Measurements from ENCODE around the gene PDPN.

The PDPN gene

GRCh38 chr1:13643017-13643416 is 59.4 kb downstream of the PDPN start:
- Histone ChIP-seq H3K27me3 (ENCODE audit: control insufficient read depth, insufficient read depth, low read length) (no peaks in the 10 kb centered on the region), H3K27ac (ENCODE audit: low read depth, low read length) (no peak overlapping the region), H3K36me3 (ENCODE audit: control insufficient read depth, insufficient read depth, low read length) (no peaks in the 10 kb centered on the region), H3K4me1 (ENCODE audit: control insufficient read depth, insufficient read depth, low read length) (no peaks in the 10 kb centered on the region), H3K4me3 (ENCODE audit: low read depth, low read length) (no peak overlapping the region), H3K9ac (ENCODE audit: low read depth, low read length) (no peak overlapping the region), H3K9me3 (ENCODE audit: control insufficient read depth, insufficient read depth, low read length) (no peaks in the 10 kb centered on the region)

- Histone ChIP-seq H3K9ac (ENCODE audit: low read depth, low read length) (no peak overlapping the region), H3K9me3 (ENCODE audit: control insufficient read depth, insufficient read depth, low read length) (peaks cover 3% of the 10 kb centered on the region), H3K4me3 (ENCODE audit: low read depth, low read length) (no peak overlapping the region), H3K36me3 (ENCODE audit: control insufficient read depth, insufficient read depth, low read length) (no peaks in the 10 kb centered on the region), H3K27ac (ENCODE audit: low read depth, low read length) (no peak overlapping the region), H3K4me1 (ENCODE audit: control insufficient read depth, insufficient read depth, low read length) (no peaks in the 10 kb centered on the region), H3K27me3 (ENCODE audit: control insufficient read depth, insufficient read depth, low read length) (no peaks in the 10 kb centered on the region)
Measured at GRCh38 chr1:13646521-13646920, 62.9 kb downstream of the PDPN start.

GRCh38 chr1:13651279-13651678 is 67.6 kb downstream of the PDPN start:
- no peak overlapping the region for H3K27ac ChIP-seq (ENCODE audit: low read depth, low read length)
- H3K36me3 ChIP-seq (ENCODE audit: control insufficient read depth, insufficient read depth, low read length): no peaks in the 10 kb centered on the region
- no peaks in the 10 kb centered on the region for H3K27me3 ChIP-seq (ENCODE audit: control insufficient read depth, insufficient read depth, low read length)

DNA sequence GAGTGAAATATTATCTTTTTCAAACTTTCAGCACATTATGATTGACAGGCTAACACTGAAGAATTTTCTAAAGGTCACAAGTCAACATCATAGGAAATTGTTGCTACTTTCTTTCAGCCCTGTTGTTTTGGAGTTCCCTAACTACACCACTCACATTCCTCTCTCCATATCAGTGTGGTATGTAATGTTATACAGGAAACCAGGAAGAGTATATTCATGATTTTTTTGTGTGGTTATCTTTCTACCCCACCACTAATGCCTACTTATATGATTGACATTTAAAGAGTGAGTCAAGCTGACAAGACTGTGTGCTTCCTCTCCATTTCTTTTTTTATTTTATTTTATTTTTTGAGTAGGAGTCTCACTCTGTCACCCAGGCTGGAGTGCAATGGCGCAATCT is 68.6 kb downstream of the PDPN start:
- H3K4me3 ChIP-seq (ENCODE audit: low read depth, low read length): no peak overlapping the region
- peaks cover 13% of the 10 kb centered on the region for H3K9me3 ChIP-seq (ENCODE audit: control insufficient read depth, insufficient read depth, low read length)
- H3K27me3 ChIP-seq (ENCODE audit: control insufficient read depth, insufficient read depth, low read length): no peaks in the 10 kb centered on the region
- no peak overlapping the region for H3K9ac ChIP-seq (ENCODE audit: low read depth, low read length)
- no peaks in the 10 kb centered on the region for H3K4me1 ChIP-seq (ENCODE audit: control insufficient read depth, insufficient read depth, low read length)
- H3K27ac ChIP-seq (ENCODE audit: low read depth, low read length): no peak overlapping the region
- H3K36me3 ChIP-seq (ENCODE audit: control insufficient read depth, insufficient read depth, low read length): no peaks in the 10 kb centered on the region

More at GRCh38 chr1:13651279-13651678, 67.6 kb downstream of the PDPN start:
- Histone ChIP-seq H3K9ac (ENCODE audit: low read depth, low read length) (no peak overlapping the region), H3K9me3 (ENCODE audit: control insufficient read depth, insufficient read depth, low read length) (peaks cover 4% of the 10 kb centered on the region), H3K4me3 (ENCODE audit: low read depth, low read length) (no peak overlapping the region), H3K4me1 (ENCODE audit: control insufficient read depth, insufficient read depth, low read length) (no peaks in the 10 kb centered on the region)

DNA sequence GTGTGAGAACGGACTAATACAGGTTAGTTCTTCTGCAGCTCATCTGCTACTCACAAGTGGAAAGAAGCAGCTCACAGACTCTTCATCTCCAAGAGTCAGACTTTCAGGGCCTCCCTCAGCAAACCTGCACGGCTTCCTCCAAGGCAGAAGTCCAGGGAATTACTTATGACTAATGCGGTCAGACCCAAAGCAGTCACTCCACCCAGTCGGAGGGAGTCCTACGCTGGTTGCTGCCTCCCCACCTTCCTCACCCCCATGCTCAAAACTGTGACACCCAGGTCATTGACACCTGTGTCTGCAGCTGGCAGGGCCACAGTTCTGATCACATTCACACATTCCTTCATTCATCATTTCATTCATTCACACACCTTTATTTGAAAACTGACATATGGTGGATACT is 77.9 kb downstream of the PDPN start:
- Histone ChIP-seq H3K27me3 (ENCODE audit: control insufficient read depth, insufficient read depth, low read length) (no peaks in the 10 kb centered on the region), H3K4me1 (ENCODE audit: control insufficient read depth, insufficient read depth, low read length) (no peaks in the 10 kb centered on the region), H3K9me3 (ENCODE audit: control insufficient read depth, insufficient read depth, low read length) (peaks cover 9% of the 10 kb centered on the region), H3K9ac (ENCODE audit: low read depth, low read length) (no peak overlapping the region), H3K27ac (ENCODE audit: low read depth, low read length) (no peak overlapping the region), H3K36me3 (ENCODE audit: control insufficient read depth, insufficient read depth, low read length) (no peaks in the 10 kb centered on the region), H3K4me3 (ENCODE audit: low read depth, low read length) (no peak overlapping the region)

GRCh38 chr1:13662493-13662892 is 78.9 kb downstream of the PDPN start:
- H3K4me3 ChIP-seq (ENCODE audit: low read depth, low read length): no peak overlapping the region
- no peaks in the 10 kb centered on the region for H3K36me3 ChIP-seq (ENCODE audit: control insufficient read depth, insufficient read depth, low read length)
- H3K4me1 ChIP-seq (ENCODE audit: control insufficient read depth, insufficient read depth, low read length): no peaks in the 10 kb centered on the region
- H3K9me3 ChIP-seq (ENCODE audit: control insufficient read depth, insufficient read depth, low read length): 0 out of 2 replicates have a peak, but pooled peaks cover 2% of the 10 kb centered on the region
- H3K27ac ChIP-seq (ENCODE audit: low read depth, low read length): no peak overlapping the region
- H3K9ac ChIP-seq (ENCODE audit: low read depth, low read length): no peak overlapping the region
- no peaks in the 10 kb centered on the region for H3K27me3 ChIP-seq (ENCODE audit: control insufficient read depth, insufficient read depth, low read length)

- Histone ChIP-seq H3K9me3 (ENCODE audit: control insufficient read depth, insufficient read depth, low read length) (0 out of 2 replicates have a peak, but pooled peaks cover 2% of the 10 kb centered on the region), H3K4me3 (ENCODE audit: low read depth, low read length) (no peak overlapping the region), H3K27ac (ENCODE audit: low read depth, low read length) (no peak overlapping the region)
Measured at GRCh38 chr1:13663969-13664368, 80.3 kb downstream of the PDPN start.

DNA sequence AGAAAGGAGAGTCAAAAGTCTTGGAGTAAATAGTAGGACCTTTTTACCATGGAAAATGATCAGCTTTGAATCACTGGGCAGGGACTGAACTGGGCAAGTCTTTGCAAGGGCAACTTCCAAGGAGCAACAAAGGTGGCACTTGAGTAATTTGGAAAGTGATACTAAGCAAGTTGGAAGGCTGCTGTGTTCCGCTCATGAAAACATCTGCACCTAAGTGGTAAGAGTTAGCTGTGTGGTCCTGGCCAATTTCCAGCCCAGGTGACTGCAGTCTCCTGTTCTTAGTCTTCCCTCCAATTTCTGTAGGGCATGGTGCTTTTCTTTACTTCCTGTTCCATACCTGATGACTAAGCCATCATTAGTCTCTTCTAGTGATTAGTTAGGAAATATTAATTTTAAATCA is 80.8 kb downstream of the PDPN start:
- Histone ChIP-seq H3K4me1 (ENCODE audit: control insufficient read depth, insufficient read depth, low read length) (no peaks in the 10 kb centered on the region), H3K9ac (ENCODE audit: low read depth, low read length) (no peak overlapping the region)

More at GRCh38 chr1:13663969-13664368, 80.3 kb downstream of the PDPN start:
- H3K27me3 ChIP-seq (ENCODE audit: control insufficient read depth, insufficient read depth, low read length): no peaks in the 10 kb centered on the region
- no peaks in the 10 kb centered on the region for H3K36me3 ChIP-seq (ENCODE audit: control insufficient read depth, insufficient read depth, low read length)
- no peaks in the 10 kb centered on the region for H3K4me1 ChIP-seq (ENCODE audit: control insufficient read depth, insufficient read depth, low read length)
- no peak overlapping the region for H3K9ac ChIP-seq (ENCODE audit: low read depth, low read length)

GRCh38 chr1:13666317-13666716 is 82.7 kb downstream of the PDPN start:
- Histone ChIP-seq H3K9ac (ENCODE audit: low read depth, low read length) (no peak overlapping the region), H3K27ac (ENCODE audit: low read depth, low read length) (no peak overlapping the region), H3K27me3 (ENCODE audit: control insufficient read depth, insufficient read depth, low read length) (no peaks in the 10 kb centered on the region), H3K4me3 (ENCODE audit: low read depth, low read length) (no peak overlapping the region), H3K36me3 (ENCODE audit: control insufficient read depth, insufficient read depth, low read length) (no peaks in the 10 kb centered on the region), H3K4me1 (ENCODE audit: control insufficient read depth, insufficient read depth, low read length) (no peaks in the 10 kb centered on the region), H3K9me3 (ENCODE audit: control insufficient read depth, insufficient read depth, low read length) (no peaks in the 10 kb centered on the region)

More for the DNA sequence above, 80.8 kb downstream of the PDPN start:
- H3K27me3 ChIP-seq (ENCODE audit: control insufficient read depth, insufficient read depth, low read length): no peaks in the 10 kb centered on the region
- no peaks in the 10 kb centered on the region for H3K36me3 ChIP-seq (ENCODE audit: control insufficient read depth, insufficient read depth, low read length)
- H3K9me3 ChIP-seq (ENCODE audit: control insufficient read depth, insufficient read depth, low read length): 0 out of 2 replicates have a peak, but pooled peaks cover under 1% of the 10 kb centered on the region
- no peak overlapping the region for H3K27ac ChIP-seq (ENCODE audit: low read depth, low read length)
- no peak overlapping the region for H3K4me3 ChIP-seq (ENCODE audit: low read depth, low read length)

Data from HUES48 (cell line).